PC-3 (cell line): ENCODE data around the gene OR1I1.

Experiments
- EZH2 ChIP-seq: fragments of 300-600 bp; sonication (generic); IDR thresholded peaks from one replicate; pipeline ENCODE4 v1.6.1; 2017; ENCODE audit warnings: antibody characterized with exemption, mild to moderate bottlenecking, low read length; ENCODE audit not compliant: unreplicated experiment
- TF ChIP-seq, protein P1 (sequence below): fragments of 300-600 bp; sonication (generic); conservative IDR thresholded peaks from 2 replicates; pipeline ENCODE4 v1.5.1; 2017; ENCODE audit warnings: antibody characterized with exemption, low read depth, mild to moderate bottlenecking, low read length

DNA sequence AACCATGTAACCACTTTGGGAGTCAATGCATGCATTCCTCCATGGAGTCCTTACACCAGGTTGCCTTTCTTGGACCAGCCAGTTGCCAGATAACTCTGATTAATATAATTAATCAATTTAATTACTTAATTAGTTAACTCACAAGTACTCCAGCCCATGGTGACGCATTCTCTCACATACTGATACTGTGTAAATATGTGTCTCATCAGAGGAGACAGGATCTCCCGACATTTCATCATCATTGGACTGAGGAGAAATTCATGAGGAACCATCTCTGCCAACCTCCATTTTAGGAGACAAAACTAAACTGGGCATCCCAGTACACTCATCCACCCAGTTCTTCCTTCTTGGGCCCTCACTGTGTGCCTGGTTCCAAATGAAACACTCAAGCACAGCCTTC is 39.2 kb upstream of the OR1I1 start:
- TF ChIP-seq, protein P1, sequence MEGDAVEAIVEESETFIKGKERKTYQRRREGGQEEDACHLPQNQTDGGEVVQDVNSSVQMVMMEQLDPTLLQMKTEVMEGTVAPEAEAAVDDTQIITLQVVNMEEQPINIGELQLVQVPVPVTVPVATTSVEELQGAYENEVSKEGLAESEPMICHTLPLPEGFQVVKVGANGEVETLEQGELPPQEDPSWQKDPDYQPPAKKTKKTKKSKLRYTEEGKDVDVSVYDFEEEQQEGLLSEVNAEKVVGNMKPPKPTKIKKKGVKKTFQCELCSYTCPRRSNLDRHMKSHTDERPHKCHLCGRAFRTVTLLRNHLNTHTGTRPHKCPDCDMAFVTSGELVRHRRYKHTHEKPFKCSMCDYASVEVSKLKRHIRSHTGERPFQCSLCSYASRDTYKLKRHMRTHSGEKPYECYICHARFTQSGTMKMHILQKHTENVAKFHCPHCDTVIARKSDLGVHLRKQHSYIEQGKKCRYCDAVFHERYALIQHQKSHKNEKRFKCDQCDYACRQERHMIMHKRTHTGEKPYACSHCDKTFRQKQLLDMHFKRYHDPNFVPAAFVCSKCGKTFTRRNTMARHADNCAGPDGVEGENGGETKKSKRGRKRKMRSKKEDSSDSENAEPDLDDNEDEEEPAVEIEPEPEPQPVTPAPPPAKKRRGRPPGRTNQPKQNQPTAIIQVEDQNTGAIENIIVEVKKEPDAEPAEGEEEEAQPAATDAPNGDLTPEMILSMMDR: no peak
- TF ChIP-seq EZH2: no peak
